Hematopoietic multipotent progenitor cell treated with erythropoietin and hydrocortisone succinate and interleukin-3 and kit ligand, for 15 days (in vitro differentiated cells): ENCODE results near the gene GPBAR1.

Source experiments
- DNase-seq: peaks from one replicate; pipeline ENCODE4 v3.0.0-alpha.2; 2015; ENCODE audit warnings: low spot score

Gene GPBAR1

DNA sequence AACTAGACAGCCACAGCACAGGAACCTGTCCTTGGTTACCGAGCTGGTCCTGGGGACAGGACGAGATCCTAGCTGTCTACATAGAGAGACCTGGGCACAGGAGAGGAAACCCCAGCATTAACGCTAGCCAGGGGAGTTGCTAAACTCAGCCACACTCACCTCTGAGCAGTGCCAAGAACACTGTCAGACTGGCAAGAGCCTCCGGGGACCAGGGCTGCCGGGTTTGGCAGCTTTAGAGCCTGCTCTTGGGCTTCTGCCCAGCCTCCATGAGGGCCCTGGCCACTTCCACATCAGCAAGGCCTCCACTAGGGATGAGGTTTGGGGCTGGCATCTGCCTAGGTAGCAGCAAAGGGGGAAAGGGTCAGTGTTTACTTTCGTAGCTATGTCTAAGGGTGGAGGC lies 24.8 kb downstream of the GPBAR1 start:
- peak; percentile 68 for DNase-seq

GRCh38 chr2:218286570-218287459 lies 26.0 kb downstream of the GPBAR1 start:
- DNase-seq, result peak; percentile 97

GRCh38 chr2:218289639-218290315 lies 29.0 kb downstream of the GPBAR1 start:
- DNase-seq, result peak; percentile 65

DNA sequence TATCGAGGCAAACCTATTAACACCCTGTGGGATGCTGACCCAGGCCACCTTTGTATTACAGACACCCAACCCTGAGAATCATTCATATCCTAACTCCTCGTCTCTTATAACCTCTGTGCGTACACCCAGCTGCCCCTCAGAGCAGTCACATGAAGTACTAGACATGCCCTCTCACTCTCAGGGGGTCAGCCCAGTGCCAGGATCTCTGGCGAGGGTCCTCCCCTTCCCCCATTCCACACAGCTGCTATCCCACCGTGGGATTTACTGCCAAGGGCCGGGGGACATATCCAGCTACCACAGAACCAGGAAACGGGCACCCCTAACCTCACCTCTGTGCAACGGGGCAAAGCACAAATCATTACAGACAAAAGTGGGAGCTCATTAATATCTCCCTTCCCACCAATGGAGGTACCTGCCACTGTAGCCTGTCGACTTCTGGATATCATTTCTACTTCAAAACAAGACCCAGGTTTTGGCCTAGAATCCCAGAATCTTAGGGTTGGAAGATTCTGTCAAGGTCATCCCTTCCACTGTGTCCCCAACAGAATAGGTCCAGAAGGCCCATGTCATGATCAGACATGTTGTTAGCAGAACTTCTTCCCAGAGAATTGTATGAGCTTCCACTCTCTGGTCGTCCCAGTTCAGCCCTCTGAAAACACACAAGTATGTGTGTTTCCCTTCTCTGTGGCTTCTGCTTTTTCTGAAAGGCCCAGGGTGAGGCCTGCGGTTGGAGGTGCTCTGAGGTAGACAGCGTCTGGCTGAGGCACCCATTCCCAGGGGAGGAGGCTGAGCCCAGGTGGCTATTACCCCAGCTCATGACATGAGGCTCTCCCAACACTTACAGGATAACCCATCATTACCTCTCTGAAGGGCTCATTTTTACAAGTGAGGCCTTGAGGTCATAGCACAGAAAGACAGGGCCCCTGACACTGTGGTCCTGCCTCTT lies 29.8 kb downstream of the GPBAR1 start:
- peak; percentile 52 for DNase-seq

GRCh38 chr2:218291318-218292047 lies 30.7 kb downstream of the GPBAR1 start:
- DNase-seq, result peak; percentile 52

GRCh38 chr2:218292048-218293014 lies 31.5 kb downstream of the GPBAR1 start, which contains the start of gene TMBIM1:
TSS of gene TMBIM1 (minus strand) at chr2:218292503. CDS start at chr2:218282141, 10,362 bp downstream.
- peak; percentile 88 for DNase-seq

DNA sequence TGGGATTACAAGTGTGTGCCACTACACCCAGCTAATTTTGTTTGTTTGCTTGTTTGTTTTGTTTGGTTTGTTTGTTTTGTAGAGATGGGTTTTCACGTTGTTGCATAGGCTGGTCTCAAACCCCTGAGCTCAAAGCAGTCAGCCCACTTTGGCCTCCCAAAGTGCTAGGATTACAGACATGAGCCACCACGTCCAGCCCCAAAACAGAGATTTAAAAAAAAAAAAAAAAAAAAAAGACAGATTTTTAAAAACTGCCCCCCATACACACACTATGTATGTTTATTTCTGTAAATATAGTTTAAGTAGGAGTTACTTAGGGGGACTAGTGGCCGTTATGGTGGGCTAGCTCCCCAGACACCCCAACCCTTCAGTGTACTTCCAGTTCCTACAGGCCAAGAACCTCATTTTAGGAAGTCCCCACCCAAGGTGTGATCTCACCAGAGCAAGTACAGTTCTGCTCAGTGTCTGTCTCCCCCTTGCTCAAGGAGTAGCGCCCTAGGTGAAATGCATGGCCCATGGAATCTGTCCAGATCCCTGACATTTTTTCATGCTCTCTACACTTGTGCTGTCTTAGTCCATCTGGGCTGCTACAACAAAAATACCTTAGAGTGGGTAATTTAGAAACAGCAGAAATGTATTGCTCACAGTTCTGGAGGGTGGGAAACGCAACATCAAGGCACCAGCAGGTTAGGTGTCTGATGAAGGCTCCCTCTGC lies 33.1 kb downstream of the GPBAR1 start:
- no peak for DNase-seq

GRCh38 chr2:218294430-218295022 lies 33.7 kb downstream of the GPBAR1 start:
- DNase-seq, result no peak

GRCh38 chr2:218295029-218295428 lies 34.2 kb downstream of the GPBAR1 start:
- DNase-seq, result no peak

DNA sequence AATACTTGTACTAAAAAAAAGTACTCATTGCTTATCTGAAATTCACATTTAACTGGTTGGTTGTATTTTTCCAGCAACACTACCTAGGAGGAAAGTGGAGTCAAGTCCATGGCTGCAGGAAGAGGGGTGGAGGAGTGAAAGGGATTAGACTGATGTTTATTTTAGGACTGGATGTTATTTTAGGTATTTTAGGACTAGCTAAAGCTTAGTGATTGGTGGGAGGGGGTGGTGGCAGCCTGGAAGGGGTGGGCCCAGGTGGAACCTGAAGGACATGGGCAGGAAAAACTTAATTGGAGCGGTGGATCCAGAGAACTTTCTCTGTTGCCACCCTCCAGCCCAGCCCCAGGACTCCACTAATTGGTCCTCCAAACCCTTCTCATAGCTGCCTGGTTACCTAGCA lies 35.4 kb downstream of the GPBAR1 start:
- no peak for DNase-seq

DNA sequence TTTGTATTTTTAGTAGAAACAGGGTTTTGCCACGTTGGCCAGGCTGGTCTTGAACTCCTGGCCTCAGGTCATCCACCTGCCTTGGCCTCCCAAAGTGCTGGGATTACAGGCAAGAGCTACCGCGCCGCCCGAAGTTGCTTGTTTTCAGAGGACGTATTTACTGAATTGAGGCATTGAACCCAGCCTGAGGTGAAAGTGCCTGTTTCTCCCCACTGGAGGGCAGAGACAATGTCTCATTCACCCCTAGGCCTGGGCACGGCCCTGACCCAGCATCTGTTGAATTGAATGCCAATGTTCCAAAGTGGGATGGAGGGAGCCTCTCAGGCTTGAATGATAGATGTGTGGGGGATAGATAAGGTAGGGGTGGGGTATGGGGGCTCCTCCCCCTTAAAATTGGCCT lies 36.0 kb downstream of the GPBAR1 start:
- no peak for DNase-seq

GRCh38 chr2:218298314-218298875 lies 37.6 kb downstream of the GPBAR1 start:
- DNase-seq, result no peak

DNA sequence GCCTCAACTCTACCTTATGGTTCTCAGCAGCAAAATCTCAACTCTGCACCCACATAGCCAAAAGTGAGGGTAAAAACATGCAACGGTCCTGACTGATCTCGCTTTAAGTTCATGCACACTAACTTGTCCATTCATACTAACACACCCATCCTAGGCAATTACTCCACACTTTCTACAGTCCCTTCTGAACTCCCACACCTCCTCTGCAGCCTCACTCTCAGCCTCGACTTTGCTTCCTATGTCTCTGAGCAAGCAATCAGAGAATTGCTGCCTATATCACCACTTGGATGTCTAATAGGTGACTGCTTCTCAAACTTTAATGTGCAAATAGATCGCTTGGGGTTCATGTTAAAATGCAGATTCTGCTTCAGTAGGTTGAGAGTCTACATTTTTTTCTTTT lies 39.3 kb downstream of the GPBAR1 start:
- no peak for DNase-seq

DNA sequence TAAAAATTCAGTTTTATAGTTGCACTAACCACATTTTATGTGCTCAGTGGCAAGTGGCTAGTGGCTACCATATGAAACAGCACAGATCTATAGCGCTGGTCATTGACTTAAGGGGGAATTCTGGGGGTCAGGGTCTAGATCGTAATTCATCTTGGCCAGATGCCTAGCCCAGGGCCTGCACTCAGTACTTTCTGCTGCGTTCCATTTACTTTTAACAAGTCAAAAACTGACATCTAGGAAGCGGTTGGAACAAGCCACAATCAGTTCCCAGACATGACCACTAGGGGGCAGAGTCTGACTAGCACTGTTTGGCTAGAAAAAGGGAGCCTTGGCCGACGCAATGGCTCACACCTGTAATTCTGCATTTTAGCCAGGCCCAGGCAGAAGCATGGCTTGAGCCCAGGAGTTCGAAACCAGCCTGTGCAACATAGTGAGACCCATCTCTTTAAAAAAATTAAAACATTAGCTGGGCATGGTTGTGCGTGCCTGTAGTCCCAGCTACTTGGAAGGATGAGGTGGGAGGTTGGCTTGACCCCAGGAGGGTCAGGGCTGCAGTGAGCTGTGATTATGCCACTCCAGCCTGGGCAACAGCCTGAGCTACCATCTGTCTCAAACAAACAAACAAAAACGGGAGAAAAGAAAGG lies 40.5 kb downstream of the GPBAR1 start:
- peak; percentile 91 for DNase-seq

GRCh38 chr2:218305383-218305782 lies 44.6 kb downstream of the GPBAR1 start:
- no peak for DNase-seq

- DNase-seq, result no peak
These were observed 45.5 kb downstream of the GPBAR1 start for GRCh38 chr2:218306184-218306920.

GRCh38 chr2:218307415-218308090 lies 46.7 kb downstream of the GPBAR1 start:
- DNase-seq, result no peak
